Right lobe of liver (tissue), 4 donors: ENCODE results near the gene PRDM16.

Source experiments
- POLR2A ChIP-seq: fragments of 450-650 bp; IDR thresholded peaks from one replicate; pipeline ENCODE4 v1.6.1; 2017; ENCODE audit warnings: antibody characterized with exemption, mild to moderate bottlenecking
- TF ChIP-seq, protein P1 (sequence below), 4 donors: fragments of 200-600 bp in 3 of 4; fragments of 450-650 bp in 1 of 4; IDR thresholded peaks; one replicate each; pipeline versions ENCODE4 v1.5.1 to v1.8.0; 2016 to 2022; ENCODE audit warnings: antibody characterized with exemption in 4 of 4, mild to moderate bottlenecking in 2 of 4
- donor health status: DM: no; HTN: no; CAD: no.
- donor health status: DM: no; HTN: no; CAD: no.
- donor health status: DM: no; HTN: yes; CAD: no.

GRCh38 chr1:3423896-3424611 is 355.1 kb downstream of the PRDM16 start:
- no peak for TF ChIP-seq POLR2A
- TF ChIP-seq, protein P1, sequence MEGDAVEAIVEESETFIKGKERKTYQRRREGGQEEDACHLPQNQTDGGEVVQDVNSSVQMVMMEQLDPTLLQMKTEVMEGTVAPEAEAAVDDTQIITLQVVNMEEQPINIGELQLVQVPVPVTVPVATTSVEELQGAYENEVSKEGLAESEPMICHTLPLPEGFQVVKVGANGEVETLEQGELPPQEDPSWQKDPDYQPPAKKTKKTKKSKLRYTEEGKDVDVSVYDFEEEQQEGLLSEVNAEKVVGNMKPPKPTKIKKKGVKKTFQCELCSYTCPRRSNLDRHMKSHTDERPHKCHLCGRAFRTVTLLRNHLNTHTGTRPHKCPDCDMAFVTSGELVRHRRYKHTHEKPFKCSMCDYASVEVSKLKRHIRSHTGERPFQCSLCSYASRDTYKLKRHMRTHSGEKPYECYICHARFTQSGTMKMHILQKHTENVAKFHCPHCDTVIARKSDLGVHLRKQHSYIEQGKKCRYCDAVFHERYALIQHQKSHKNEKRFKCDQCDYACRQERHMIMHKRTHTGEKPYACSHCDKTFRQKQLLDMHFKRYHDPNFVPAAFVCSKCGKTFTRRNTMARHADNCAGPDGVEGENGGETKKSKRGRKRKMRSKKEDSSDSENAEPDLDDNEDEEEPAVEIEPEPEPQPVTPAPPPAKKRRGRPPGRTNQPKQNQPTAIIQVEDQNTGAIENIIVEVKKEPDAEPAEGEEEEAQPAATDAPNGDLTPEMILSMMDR (IDR thresholded peaks at IDR 0.05): no peak
